RWPE1 (cell line): ENCODE data around the gene RHOJ.

Experiments
- CTCF ChIA-PET: fragments of 350-600 bp; sonication (Branson Sonifier 250); formaldehyde crosslinking; extraction: SDS; loops from one replicate; lab custom pipeline; 2021; lab: Yijun Ruan, JAX
- POLR2A ChIA-PET: fragments of 400-600 bp; formaldehyde crosslinking; extraction: SDS; loops from one replicate; lab custom pipeline; 2020; ENCODE audit warnings: antibody characterized with exemption; ENCODE audit not compliant: low non-redundant PET; lab: Yijun Ruan, JAX
- DNase-seq: peaks from one replicate; pipeline ENCODE4 v3.0.0; 2012; ENCODE audit warnings: low spot score
- H3K27ac ChIP-seq: fragments of 450-650 bp; 2 replicates; pipeline ENCODE4 v1.5.1; 2017
- CTCF ChIP-seq: fragments of 450-650 bp; conservative IDR thresholded peaks from 2 replicates; pipeline ENCODE4 v1.5.1; 2017; ENCODE audit warnings: low read depth, mild to moderate bottlenecking

RHOJ gene

GRCh38 chr14:63182968-63183367 is 21.3 kb upstream of the RHOJ start:
- TF ChIP-seq CTCF, result no peak
- ChIA-PET POLR2A (no interaction called here), CTCF (no interaction called here)
- DNase-seq, result no peak
- H3K27ac ChIP-seq, result no peak overlapping the region

GRCh38 chr14:63186453-63186852 is 17.8 kb upstream of the RHOJ start:
- H3K27ac ChIP-seq, result no peak overlapping the region
- ChIA-PET POLR2A (no interaction called here), CTCF (no interaction called here)
- no peak for DNase-seq
- TF ChIP-seq CTCF, result no peak

- ChIA-PET POLR2A (no interaction called here), CTCF (no interaction called here)
- DNase-seq, result no peak
- H3K27ac ChIP-seq, result no peak overlapping the region
- TF ChIP-seq CTCF, result no peak
Measured at GRCh38 chr14:63191211-63191610, 13.0 kb upstream of the RHOJ start.

GRCh38 chr14:63192085-63192484 is 12.2 kb upstream of the RHOJ start:
- no peak overlapping the region for H3K27ac ChIP-seq
- CTCF ChIA-PET, result interaction anchor here (0.6 to 0.7 kb wide), 2 partner anchors 85 to 480 kb away, joined by 4 read pairs; no protein-coding TSS in a partner anchor
- no peak for TF ChIP-seq CTCF
- POLR2A ChIA-PET, result no interaction called here
- no peak for DNase-seq

GRCh38 chr14:63193236-63193635 is 11.0 kb upstream of the RHOJ start:
- ChIA-PET CTCF (no interaction called here), POLR2A (no interaction called here)
- DNase-seq, result no peak

GRCh38 chr14:63200035-63200740 is 4.1 kb upstream of the RHOJ start:
- no peak for TF ChIP-seq CTCF
- POLR2A ChIA-PET, result no interaction called here
- H3K27ac ChIP-seq, result no peak overlapping the region
- no peak for DNase-seq
- CTCF ChIA-PET, result interaction anchor here (0.6 kb wide), 1 partner anchor 421 kb away, joined by 3 read pairs; no protein-coding TSS in a partner anchor

More at GRCh38 chr14:63193236-63193635, 11.0 kb upstream of the RHOJ start:
- no peak overlapping the region for H3K27ac ChIP-seq
- TF ChIP-seq CTCF, result no peak
